ES-I3 (cell line): ENCODE measurements around the gene EFNB1.

Source experiments
- H3K36me3 ChIP-seq: 2 replicates; pipeline ENCODE4 v1.6.1; 2013; ENCODE audit warnings: mild to moderate bottlenecking, low read length, control low read depth, moderate library complexity; ENCODE audit not compliant: insufficient read depth
- H3K4me1 ChIP-seq: 2 replicates; pipeline ENCODE4 v1.6.1; 2013; ENCODE audit warnings: mild to moderate bottlenecking, control low read depth, low read length; ENCODE audit not compliant: insufficient read depth
- H3K9ac ChIP-seq: 2 replicates; pipeline ENCODE4 v1.6.1; 2013; ENCODE audit warnings: low read depth, mild to moderate bottlenecking, low read length, moderate library complexity
- H3K9me3 ChIP-seq: 2 replicates; pipeline ENCODE4 v1.6.1; 2013; ENCODE audit warnings: mild to moderate bottlenecking, low read length, moderate library complexity; ENCODE audit not compliant: control insufficient read depth, insufficient read depth

The EFNB1 gene

DNA sequence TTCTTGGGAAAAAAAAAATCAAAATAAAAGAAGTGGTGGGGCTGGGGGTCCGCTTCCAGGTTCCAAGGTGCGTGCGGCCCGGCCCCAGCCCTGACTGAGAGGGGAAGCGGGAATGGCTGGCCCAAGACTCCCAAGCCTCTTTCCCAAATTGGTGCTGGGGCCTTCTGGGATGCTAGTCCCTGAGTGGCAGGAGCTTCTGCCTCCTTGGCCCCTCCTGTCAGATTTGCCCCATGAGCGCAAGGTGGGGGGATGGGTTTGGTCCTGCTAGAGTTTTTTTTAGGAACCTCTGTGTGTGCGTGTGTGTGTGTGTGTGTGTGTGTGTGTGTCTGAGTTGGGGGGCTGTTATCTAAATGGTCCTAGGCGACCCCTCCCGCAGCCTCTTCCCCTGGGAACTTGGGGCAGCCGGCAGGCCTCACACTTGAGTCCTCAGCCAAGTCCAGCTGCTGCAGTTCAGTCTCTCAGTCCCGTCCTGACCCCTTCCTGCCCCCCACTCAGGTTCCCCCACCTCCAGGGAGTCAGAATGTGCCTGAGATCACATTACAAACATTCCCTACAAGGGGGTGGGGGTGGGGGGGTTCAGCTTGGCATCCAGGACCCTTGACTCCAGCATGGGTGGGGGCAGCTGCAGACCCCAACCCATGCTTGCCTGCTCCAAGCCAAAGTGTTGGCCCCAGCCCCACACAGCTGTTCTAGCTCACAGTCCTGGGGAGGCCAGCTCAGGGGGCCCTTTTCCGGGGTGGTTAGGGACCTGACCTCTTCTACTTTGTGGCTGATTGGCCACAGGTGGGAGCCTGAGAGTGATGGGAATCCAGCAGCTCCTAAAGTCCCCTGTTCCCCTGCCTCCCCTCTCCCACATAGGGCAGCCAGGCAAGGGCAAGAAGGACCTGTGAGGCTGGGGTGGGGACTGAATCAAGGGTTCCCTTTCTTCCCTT lies 4.0 kb downstream of the EFNB1 start:
- no peaks in the 10 kb centered on the region for H3K36me3 ChIP-seq
- no peak overlapping the region; the same call in 1 of the 2 replicates for H3K9ac ChIP-seq
- H3K4me1 ChIP-seq = peaks cover 16% of the 10 kb centered on the region
- no peaks in the 10 kb centered on the region for H3K9me3 ChIP-seq

DNA sequence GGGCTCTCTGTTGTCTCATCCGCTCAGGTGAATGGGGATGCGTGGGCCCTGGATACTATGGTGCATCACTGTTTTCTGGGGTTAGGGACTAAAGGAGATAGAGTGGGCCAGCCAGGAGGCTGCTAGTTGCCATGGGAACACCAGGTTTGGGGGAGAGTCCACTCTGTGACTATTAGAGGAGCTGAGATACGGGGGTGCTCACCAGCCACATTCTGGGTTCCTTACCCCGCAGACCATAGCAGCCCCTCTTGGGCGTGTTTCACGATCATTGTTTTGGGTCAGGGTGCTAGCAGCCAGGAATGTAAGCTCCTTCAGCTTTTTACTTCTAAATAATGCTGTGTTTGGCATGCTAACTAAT lies 4.6 kb downstream of the EFNB1 start:
- Histone ChIP-seq H3K4me1 (peaks cover 16% of the 10 kb centered on the region), H3K9ac (no peak overlapping the region), H3K36me3 (no peaks in the 10 kb centered on the region), H3K9me3 (no peaks in the 10 kb centered on the region)

DNA sequence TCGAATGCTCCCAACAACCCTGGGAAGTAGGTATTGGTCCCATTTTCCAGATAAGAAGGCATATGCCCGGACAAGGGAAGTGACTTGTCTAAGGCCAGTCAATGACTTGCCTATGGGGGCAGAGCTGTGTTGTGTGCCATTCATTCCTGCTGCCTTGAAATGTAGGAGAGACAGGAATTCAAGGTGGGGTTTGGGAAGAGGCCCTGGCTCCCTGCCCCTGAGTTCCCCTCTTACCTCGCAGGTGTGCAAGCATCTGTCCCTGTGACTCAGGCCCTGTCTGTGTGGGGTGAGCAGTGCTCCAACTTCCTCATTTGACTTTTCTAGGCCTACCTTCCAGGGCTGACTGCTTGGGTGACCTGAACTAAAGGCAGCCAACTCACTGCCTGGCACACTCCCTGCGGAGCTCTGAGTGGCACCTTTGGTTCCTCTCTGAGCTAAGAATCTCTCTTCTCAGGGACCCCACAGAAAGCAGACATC lies 5.1 kb downstream of the EFNB1 start:
- peaks cover 16% of the 10 kb centered on the region for H3K4me1 ChIP-seq
- H3K36me3 ChIP-seq = no peaks in the 10 kb centered on the region
- no peak overlapping the region for H3K9ac ChIP-seq
- H3K9me3 ChIP-seq = no peaks in the 10 kb centered on the region

DNA sequence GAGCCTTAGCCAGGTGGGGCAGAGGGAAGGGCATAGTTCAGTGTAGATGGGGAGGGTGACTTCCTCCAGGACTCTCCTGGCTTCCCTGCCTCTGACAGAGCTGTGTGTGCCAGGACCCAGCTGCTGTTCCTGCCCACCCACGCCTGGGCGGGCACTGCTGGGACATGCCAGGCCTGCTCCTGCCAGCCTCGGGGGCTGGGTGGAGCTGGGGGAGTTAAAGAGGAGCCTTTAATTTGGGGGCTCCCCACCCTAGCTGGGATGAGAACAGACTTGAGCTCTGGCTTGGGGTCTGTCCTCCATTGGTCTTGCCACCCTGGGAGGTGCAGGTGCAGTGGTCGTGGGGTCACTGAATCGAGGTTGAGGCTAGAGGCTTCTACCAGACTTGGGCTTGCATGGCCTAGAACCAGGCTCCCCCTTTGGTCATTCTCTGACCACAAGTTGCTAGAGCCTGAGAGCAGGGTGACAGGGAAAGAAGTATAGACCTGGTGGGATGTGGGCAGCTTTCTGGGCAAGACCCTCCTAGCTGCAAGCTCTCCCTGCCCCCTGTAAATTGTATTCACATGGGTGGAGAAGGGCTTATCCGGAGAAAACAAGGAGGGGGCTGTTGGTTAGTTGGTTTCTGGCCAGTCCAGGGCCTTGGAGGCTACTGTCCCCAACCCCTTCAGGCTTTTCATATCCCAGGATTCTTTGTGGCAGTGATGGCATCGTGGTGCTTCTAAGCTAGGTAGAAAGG lies 5.7 kb downstream of the EFNB1 start:
- no peaks in the 10 kb centered on the region for H3K36me3 ChIP-seq
- H3K9me3 ChIP-seq = no peaks in the 10 kb centered on the region
- H3K4me1 ChIP-seq = peaks cover 16% of the 10 kb centered on the region
- no peak overlapping the region for H3K9ac ChIP-seq

DNA sequence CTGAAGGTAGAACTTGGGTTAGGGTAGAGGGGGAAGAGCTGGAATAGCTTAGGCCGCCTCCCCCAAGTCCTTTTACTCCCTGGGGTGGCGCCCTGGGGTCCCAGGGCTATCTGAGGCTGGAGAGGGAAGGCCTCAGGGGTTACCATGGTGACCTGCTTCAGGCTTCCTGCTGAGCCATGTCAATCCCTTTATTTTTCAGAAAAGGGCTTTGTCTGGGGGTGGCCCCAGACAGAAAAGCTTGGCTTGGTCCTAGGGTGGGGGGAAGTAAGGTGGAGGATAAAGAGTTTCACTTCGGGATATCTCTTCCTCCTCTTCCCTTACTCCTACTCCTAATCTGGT lies 6.3 kb downstream of the EFNB1 start:
- Histone ChIP-seq H3K9ac (no peak overlapping the region), H3K9me3 (no peaks in the 10 kb centered on the region), H3K4me1 (peaks cover 16% of the 10 kb centered on the region), H3K36me3 (no peaks in the 10 kb centered on the region)

GRCh38 chrX:68835468-68835867 lies 6.6 kb downstream of the EFNB1 start:
- H3K4me1 ChIP-seq = peaks cover 16% of the 10 kb centered on the region
- H3K9me3 ChIP-seq = no peaks in the 10 kb centered on the region
- H3K9ac ChIP-seq = no peak overlapping the region
- no peaks in the 10 kb centered on the region; the same call in 1 of the 2 replicates for H3K36me3 ChIP-seq

GRCh38 chrX:68837119-68837518 lies 8.3 kb downstream of the EFNB1 start:
- H3K4me1 ChIP-seq = peaks cover 10% of the 10 kb centered on the region; the same call in 1 of the 2 replicates
- no peak overlapping the region for H3K9ac ChIP-seq
- H3K36me3 ChIP-seq = no peaks in the 10 kb centered on the region; the same call in 1 of the 2 replicates
- no peaks in the 10 kb centered on the region for H3K9me3 ChIP-seq

DNA sequence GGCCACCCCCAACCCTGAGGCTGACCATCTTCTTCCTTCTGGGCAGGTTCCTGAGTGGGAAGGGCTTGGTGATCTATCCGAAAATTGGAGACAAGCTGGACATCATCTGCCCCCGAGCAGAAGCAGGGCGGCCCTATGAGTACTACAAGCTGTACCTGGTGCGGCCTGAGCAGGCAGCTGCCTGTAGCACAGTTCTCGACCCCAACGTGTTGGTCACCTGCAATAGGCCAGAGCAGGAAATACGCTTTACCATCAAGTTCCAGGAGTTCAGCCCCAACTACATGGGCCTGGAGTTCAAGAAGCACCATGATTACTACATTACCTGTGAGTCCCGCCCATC lies 9.7 kb downstream of the EFNB1 start:
- no peaks in the 10 kb centered on the region for H3K9me3 ChIP-seq
- H3K4me1 ChIP-seq = no peaks in the 10 kb centered on the region; the same call in 1 of the 2 replicates
- H3K36me3 ChIP-seq = no peaks in the 10 kb centered on the region; the same call in 1 of the 2 replicates
- H3K9ac ChIP-seq = no peak overlapping the region

DNA sequence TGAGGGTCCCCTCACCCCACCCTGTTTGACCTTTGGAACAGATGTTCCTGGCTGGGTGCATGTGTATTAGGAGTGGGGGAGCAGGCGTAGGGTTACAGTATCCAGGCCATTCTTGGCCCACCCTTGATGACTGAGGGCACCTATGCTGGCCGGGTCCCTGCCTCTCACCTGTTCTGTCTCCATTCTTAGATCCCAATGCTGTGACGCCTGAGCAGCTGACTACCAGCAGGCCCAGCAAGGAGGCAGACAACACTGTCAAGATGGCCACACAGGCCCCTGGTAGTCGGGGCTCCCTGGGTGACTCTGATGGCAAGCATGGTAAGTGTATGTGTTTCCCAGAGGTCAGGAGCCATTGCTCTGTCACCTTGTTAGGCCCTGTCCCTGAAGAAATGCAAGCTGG lies 10.9 kb downstream of the EFNB1 start:
- H3K9me3 ChIP-seq = no peaks in the 10 kb centered on the region
- peaks cover 8% of the 10 kb centered on the region for H3K4me1 ChIP-seq
- H3K36me3 ChIP-seq = no peaks in the 10 kb centered on the region; the same call in 1 of the 2 replicates
- no peak overlapping the region for H3K9ac ChIP-seq

- H3K36me3 ChIP-seq = no peaks in the 10 kb centered on the region; the same call in 1 of the 2 replicates
These were observed 11.4 kb downstream of the EFNB1 start for GRCh38 chrX:68840256-68840655.

DNA sequence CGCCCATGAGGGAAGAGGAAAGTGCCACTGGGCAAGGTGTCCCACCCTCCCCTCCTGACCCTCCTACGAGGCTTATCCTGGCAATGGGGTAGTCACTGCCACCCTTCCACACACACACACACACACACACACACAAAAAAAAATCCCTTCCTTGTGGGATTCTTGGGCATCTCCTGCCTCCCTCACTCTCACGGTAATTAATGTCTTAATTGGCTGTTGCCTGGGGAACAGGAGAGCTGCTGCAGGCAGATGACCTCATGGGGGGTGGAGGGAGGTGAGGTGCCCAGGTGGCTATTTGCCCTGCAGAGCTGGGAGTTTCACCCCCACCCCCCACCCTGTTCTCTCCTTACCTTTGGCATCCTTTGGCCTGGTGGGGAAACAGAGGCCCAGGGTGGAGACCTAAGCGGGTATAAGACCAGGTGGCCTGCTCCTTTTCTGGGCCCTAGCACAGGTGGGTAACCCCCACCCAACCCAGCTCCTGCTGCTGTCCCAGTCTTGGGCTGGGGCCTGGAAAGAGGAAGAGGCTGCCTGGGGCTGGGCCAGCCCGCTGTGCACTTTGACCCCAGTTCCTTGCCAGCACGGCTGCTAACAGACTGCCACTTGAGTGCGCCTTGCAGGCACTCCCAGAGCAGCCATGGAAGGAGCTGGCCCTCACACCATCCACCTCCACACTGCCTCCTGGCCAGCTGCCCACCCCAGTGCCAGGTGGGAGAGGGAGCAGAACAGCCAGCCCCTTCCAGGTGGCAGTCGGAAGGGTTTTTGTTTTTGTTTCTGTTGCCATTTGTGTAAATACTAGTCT lies 12.6 kb downstream of the EFNB1 start:
- Histone ChIP-seq H3K4me1 (peaks cover 22% of the 10 kb centered on the region), H3K9me3 (no peaks in the 10 kb centered on the region), H3K9ac (no peak overlapping the region), H3K36me3 (no peaks in the 10 kb centered on the region; the same call in 1 of the 2 replicates)

More at GRCh38 chrX:68840256-68840655, 11.4 kb downstream of the EFNB1 start:
- peaks cover 10% of the 10 kb centered on the region for H3K4me1 ChIP-seq
- H3K9ac ChIP-seq = no peak overlapping the region
- H3K9me3 ChIP-seq = no peaks in the 10 kb centered on the region

- no peak overlapping the region for H3K9ac ChIP-seq
- no peaks in the 10 kb centered on the region; the same call in 1 of the 2 replicates for H3K36me3 ChIP-seq
- peaks cover 30% of the 10 kb centered on the region for H3K4me1 ChIP-seq
- H3K9me3 ChIP-seq = no peaks in the 10 kb centered on the region
These were observed 13.5 kb downstream of the EFNB1 start for GRCh38 chrX:68842351-68842750.

- Histone ChIP-seq H3K9ac (no peak overlapping the region), H3K4me1 (peaks cover 36% of the 10 kb centered on the region), H3K36me3 (no peaks in the 10 kb centered on the region; the same call in 1 of the 2 replicates), H3K9me3 (no peaks in the 10 kb centered on the region; the same call in 1 of the 2 replicates)
These were observed 14.2 kb downstream of the EFNB1 start for GRCh38 chrX:68842781-68843581.
